Measurements from ENCODE around the gene PYY.
"Not testable (repeated sequence)": the region's sequence is repeated elsewhere in the genome, so short reads cannot be mapped to it uniquely, and the experiment has no call there.

The PYY gene

GRCh38 chr17:43953746-43954145, at the start of gene PYY:
Gene PYY, minus strand, starts transcription at chr17:43953940. Its CDS starts 457 bp downstream, at chr17:43953483.
- DNase-seq (ENCODE audit: low spot score): no peak

DNA sequence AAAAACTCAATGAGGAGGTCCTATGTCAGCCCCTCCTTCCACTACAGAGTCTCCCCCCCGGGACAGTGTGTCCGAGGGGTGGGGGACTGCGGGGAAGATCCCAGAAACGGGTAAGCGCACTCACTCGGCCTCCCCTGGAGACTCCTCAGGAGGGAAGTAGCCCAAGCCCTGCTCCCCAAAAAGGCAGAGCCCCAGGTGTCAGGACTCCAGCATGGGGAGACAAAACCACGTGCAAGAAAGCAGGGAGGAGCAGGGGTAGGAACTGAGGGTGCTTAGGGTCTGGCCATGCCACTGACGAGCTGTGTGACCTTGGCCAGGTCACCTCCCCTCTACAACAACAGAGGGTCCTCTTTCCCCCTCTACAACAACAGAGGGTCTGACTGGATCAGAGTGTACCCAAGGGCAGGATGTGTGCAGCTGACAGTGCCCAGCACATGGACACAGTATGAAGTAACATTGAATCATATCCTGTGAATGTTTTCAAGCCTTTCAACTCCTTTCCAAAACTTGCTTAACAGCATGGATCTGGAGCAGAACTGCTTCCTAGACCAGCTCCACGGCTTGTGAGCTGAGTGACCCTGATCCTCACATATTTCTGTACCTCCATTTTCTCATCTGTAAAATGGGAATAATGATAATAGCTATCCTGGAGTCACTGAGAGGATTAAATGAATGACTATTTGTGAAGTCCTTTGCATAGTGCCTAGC, 48.6 kb upstream of the PYY start:
- peak; percentile 24 for DNase-seq (ENCODE audit: low spot score)

- no peak for DNase-seq (ENCODE audit: low spot score)
Observed at GRCh38 chr17:44001461-44001920, 47.8 kb upstream of the PYY start.

DNA sequence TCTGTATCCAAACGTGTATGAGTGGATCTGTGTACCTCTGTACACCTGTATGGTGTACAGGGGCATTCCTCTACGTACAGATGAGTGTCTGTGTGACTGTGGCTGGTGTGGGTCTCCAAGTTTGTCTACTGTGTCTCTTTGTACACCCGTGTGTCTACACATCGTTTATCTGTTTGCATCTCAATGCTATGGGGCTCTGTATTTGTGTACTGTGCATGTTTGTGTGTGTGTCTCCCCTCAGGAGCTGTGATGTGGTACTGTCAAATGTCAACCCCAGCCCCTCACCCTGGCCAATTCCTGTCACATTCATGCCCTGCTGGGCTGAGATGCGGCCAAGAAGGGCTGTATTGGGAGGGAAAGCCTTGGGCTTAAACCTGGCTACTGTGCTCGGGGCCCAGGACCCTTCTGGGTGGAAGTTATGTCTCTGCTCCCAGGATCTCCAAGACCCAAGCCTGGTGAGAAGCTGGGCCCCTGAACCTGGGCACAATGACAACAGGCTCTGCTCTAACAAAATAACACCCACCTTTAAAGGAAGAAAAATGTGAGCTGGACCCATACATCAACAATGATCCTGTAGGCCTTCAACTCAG, 47.2 kb upstream of the PYY start:
- no peak for DNase-seq (ENCODE audit: low spot score)

- no peak for DNase-seq (ENCODE audit: low spot score)
Observed at GRCh38 chr17:44000141-44000860, 46.6 kb upstream of the PYY start.

- DNase-seq (ENCODE audit: low spot score): no peak
Observed at GRCh38 chr17:43999024-43999423, 45.3 kb upstream of the PYY start.

DNA sequence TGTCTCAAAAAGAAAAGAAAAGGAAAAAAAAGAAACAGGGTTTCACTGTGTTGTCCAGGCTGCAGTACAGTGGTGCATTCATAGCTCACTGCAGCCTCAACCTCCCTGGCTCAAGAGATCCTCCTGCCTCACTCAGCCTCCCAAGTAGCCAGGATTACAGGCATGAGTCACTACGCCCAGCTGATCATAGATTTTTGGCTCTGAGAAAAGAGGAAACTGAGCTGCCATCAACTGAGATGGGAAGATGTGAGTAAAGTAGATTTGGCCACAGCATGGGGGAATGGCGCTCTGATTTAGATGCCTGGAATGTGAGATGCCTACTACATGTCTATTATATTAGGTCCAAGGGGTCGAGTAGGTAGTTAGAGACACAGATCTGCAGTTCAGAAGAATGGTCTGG, 44.8 kb upstream of the PYY start:
- DNase-seq (ENCODE audit: low spot score): no peak

DNA sequence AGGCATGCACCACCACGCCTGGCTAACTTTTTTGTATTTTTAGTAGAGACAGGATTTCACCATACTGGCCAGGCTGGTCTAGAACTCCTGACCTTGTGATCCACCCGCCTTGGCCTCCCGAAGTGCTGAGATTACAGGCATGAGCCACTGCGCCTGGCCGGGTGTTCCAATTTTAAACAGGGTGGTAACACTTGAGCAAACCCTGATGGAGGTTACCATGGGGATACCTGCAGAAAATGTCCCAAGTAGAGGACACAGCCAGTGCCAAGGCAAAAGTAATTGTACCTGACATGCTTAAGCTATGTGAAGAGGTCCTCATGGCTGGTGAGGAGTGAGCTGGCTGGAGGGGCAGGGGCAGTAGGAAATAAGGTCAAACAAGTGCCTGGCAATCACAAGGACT, 43.4 kb upstream of the PYY start:
- not testable (repeated sequence) for DNase-seq (ENCODE audit: low spot score)

DNA sequence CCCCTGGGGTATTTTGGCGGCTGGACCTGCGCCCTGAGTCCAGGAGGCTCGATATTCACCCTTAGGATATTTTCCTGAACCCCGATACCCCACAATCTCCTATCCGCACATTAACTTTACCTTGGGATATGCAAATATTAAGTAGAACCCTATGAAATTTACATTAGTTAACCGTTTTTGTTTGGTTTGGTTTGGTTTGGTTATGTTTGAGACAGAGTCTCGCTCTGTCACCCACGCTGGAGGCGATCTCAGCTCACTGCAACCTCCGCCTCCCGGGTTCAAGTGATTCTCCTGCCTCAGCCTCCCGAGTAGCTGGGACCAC, 41.4 kb upstream of the PYY start:
- no peak for DNase-seq (ENCODE audit: low spot score)

DNA sequence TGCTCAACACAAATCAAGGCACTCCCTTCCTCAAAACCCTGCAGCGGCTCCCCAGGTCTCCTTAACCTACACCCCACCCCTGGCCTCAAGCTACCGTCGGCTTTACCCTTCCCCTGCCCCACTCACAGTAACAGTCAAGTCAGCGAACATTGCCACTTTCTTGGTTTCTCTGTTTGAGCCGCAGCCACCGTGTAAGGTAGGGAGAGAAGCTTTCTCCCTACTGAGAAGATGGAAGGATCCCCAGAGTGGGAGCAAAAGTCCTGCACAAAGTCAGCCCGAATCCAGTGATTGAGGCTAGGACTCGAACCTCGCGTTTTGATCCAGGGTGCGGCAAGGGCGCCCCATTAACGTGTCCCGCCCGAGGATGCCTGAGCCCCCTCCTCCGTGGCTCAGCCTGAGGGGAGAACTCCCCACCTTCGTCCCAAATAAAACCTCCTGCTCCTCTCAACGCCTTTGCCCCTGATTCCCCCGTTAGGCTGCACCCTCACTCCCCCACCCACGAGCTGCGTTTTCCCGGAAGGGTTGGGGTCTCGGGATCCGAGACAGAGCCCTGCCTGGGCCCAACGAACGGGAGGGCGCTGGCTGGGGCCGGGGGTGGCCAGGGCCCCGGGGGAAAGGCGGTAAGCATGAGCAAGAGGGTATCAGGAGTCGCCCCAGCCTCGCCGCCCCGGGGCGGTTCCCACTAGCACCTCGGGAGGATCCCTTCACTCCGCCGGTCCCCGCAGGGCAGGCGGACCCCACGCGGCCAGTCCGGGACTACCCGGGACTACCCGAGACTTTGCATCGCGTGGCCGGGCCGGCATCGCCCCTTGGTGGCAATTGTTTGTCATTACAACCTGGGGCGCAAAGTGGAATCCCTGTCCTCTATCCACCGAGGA, 40.8 kb upstream of the PYY start:
- peak; percentile 28 for DNase-seq (ENCODE audit: low spot score)

DNA sequence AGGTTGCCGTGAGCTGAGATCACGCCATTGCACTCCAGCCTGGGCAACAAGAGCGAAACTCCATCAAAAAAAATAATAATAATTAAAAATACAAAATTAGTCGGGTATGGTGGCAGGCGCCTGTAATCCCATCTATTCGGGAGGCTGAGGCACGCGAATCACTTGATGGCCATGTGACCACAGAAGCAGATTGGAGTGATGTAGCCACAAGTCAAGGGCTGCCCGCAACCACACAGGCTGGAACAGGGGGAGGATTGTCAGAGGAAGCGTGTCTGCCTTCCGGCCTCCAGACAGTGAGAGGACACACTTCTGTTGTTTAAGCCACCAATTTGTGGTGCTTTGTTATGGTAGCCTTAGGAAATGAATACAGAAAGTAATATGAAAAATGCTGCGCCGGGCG, 38.9 kb upstream of the PYY start:
- DNase-seq (ENCODE audit: low spot score): no peak

- no peak for DNase-seq (ENCODE audit: low spot score)
Observed at GRCh38 chr17:43988301-43988700, 34.6 kb upstream of the PYY start.

DNA sequence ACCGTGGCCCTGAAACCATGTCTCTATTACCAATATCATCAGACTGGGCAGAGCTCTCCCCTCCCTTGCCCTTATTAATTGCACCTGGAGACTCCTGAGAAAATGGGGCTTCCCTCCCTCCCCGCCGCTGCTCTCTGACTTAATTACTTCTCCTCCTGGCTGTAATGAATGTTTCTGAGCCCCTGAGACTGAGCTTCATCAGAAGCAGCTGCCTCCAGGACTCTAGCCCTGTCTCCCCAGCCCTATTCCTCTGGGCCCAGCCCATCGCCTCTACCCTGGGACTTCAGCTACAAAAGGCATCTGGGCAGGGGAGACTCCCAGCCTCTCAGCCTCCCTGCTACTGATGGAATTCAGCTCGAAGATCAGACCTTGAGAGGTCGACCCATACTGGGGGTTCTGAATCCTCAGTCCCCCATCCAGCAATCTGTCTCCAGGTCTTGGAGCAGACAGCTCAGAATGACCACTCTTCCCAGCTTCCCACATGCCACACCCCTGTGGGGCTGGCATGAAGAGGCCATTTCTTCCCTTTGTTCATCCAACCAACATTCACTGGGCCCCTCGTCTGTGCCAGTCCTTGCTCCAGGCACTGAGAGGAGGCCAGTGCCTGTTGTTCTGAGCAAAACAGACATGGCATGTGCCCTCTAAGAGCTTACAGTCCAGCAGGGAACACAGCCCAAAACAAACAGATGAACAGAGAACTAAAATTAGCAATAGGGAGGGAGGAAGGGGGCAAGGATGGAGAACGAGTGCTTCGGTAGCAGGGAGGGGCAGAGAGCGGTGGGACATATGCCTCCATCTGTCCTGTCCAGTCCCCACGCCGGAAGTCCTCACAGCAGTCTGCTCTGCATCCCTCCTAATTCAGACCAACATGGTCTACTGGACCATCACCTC, 33.6 kb upstream of the PYY start:
- no peak for DNase-seq (ENCODE audit: low spot score)

DNA sequence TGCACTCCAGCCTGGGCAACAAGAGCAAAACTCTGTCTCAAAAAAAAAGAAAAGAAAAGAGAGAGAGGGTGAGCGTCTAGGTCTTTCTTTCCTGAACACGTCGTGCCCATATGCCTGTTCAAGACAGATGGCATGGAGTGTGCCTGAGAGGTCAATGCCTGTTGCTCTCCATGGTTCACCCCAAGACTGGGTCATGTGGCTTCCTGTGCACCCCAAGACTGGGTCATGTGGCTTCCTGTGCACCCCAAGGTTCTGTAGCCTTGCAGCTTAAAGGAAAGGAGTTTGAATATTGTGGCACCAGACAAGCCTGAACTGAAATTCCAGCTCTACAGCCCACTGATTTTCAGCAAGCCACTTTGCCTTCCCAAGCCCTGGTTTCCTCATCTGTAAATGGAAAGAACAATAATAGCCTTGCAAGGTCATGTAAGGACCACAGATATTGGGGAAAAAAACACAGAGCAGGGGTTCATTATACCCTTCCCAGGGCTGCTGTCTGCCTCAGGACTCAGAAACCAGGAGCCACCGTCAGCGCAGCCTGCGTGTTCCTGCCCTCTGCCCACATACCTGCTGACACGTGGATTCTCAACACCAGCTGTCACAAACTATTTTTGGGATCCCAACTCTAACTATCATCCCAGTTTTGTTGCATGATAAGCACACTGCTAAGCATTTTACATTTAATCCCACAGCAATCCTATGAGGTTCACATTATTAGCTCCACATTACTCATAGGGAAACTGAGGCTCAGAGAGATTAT, 32.7 kb upstream of the PYY start:
- DNase-seq (ENCODE audit: low spot score): no peak

DNA sequence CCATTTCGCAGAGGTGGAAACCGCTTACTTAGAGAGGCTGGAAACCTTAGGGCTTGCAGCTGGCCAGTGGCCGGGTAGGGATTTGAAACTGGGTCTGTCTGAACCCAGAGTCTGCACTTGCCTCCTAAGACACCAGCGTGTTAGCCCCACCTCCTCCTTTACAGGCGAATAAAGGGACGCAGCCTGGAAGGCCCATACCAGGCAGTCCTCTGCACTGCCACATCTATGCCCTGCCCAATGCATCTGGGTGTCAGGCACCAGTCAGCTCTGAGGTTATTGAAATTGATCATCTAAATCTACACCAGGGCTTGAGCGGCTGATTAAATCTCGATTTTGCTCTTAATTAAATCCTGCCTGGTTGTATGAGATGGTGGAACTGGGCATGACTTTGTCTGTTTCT, 30.8 kb upstream of the PYY start:
- DNase-seq (ENCODE audit: low spot score): no peak

DNA sequence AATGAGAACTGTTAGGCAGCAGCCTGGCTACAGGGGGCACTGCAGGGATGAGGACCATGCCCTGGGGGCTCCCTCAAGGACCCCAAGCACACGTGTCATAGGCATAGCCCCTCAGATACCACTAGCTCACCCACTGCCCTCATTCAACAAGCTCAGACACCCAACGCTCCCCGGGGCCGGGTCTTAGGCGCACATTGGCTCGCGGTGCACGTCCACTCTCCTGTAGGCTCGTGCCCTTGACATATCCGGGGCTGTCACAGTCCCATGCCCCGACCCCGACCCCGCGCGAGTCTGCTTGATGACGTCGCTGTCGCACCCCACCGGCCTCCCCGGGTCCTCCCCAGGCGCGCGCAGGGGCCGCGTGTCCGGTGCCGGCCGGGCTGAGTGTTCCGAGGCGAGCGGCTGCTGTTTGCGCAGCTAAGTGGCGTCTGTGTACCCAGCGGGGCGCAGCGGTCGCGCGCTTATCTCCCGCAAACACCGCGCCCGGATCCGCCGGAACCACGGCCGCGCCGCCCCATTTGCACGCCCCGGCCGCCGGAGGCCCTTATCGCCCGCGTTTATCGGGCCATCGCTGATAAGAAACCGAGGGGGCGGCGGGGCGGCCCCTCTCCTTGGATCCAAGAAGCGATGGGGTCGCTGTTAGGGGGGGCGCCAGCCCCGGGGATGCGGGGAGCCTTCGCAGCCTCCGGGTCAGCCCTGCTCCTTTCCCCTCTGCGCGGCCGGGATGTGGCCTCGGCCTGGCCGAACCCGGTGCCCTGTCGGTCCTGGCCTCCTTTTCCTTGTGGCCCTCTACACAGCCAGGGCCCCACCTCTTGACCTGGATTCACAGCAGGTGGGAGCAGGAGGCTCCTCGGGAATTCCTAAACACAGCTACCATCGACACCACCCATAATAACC, 30.0 kb upstream of the PYY start:
- no peak for DNase-seq (ENCODE audit: low spot score)

DNA sequence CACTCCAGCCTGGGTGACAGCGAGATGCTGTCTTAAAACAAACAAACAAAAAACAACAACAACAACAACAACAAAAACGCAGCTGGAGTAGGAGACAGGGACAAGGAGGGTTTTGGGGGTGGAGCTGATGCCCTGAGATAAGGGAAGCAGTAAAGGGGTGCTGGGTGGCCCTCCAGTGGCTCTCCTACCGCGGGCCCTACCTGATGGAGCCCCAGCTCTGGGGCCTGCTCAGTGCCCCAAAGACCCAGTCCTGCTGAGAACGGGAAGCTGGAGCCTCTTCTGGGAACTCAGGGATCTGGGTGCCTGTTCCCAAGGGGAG, 29.4 kb upstream of the PYY start:
- DNase-seq (ENCODE audit: low spot score): no peak

GRCh38 chr17:43982171-43982570, 28.4 kb upstream of the PYY start:
- no peak for DNase-seq (ENCODE audit: low spot score)

- no peak for DNase-seq (ENCODE audit: low spot score)
Observed at GRCh38 chr17:43979671-43980070, 25.9 kb upstream of the PYY start.

GRCh38 chr17:43979011-43979410, 25.3 kb upstream of the PYY start:
- DNase-seq (ENCODE audit: low spot score): no peak
